GM12872 (cell line): Measurements from ENCODE around the gene CDH13.

Source experiments
- CTCF ChIP-seq: IDR thresholded peaks from 3 replicates; pipeline ENCODE4 v1.5.1; 2011; ENCODE audit warnings: low read depth, mild to moderate bottlenecking, low read length, moderate library complexity; ENCODE audit not compliant: insufficient read depth

CDH13 gene

GRCh38 chr16:82801361-82801760 lies 174.6 kb downstream of the CDH13 start:
- TF ChIP-seq CTCF, result no peak

- no peak for TF ChIP-seq CTCF
Observed at GRCh38 chr16:82805866-82806265, 179.1 kb downstream of the CDH13 start.

GRCh38 chr16:82807311-82807710 lies 180.5 kb downstream of the CDH13 start:
- TF ChIP-seq CTCF, result no peak

GRCh38 chr16:82808036-82808435 lies 181.3 kb downstream of the CDH13 start:
- TF ChIP-seq CTCF, result no peak

- no peak for TF ChIP-seq CTCF
Observed at GRCh38 chr16:82810077-82810476, 183.3 kb downstream of the CDH13 start.

GRCh38 chr16:82814059-82814458 lies 187.3 kb downstream of the CDH13 start:
- TF ChIP-seq CTCF, result no peak

- TF ChIP-seq CTCF, result no peak
Observed at GRCh38 chr16:82819286-82819685, 192.5 kb downstream of the CDH13 start.

GRCh38 chr16:82820855-82821254 lies 194.1 kb downstream of the CDH13 start:
- no peak for TF ChIP-seq CTCF
